ENCODE results near the gene GSX2.

GSX2 gene

GRCh38 chr4:54144199-54144598 is 44.2 kb downstream of the GSX2 start:
- ChIA-PET CTCF (no interaction called here), POLR2A (no interaction called here)
- TF ChIP-seq NFRKB (IDR thresholded peaks at IDR 0.05) (no peak), LEF1 (IDR thresholded peaks at IDR 0.05; ENCODE audit: borderline replicate concordance) (no peak), ARNT (IDR thresholded peaks at IDR 0.05) (no peak), FOXK2 (IDR thresholded peaks at IDR 0.05) (no peak), ZNF384 (IDR thresholded peaks at IDR 0.05) (no peak), FOXM1 (IDR thresholded peaks at IDR 0.05; ENCODE audit: borderline replicate concordance) (no peak)
- no peak for DNase-seq (ENCODE audit: extremely low spot score)

DNA sequence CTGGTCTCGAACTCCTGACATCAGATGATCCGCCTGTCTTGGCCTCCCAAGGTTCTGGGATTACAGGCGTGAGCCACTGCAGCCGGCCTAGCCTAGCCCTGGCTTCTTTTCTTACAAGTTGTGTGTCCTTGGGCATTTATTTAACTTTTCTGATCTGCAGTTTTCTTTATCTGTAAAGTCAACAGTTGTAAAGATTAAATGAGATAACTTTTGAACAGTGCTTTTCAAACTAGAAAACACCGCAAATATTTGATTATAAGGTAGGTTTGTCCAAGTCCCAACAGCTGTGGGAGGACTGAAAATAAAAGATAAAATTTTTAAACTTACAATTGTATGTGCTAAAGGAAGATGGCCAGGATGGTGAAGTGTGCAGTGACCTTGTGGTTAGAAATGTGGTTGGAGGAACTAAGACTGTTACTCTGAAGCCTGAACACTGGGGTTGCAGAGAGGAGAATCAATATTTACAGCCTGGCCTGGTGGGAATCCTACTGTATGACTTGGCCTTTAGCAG is 44.8 kb downstream of the GSX2 start:
- ChIA-PET CTCF (no interaction called here), POLR2A (no interaction called here)
- TF ChIP-seq BHLHE40 (IDR thresholded peaks at IDR 0.05; ENCODE audit: borderline replicate concordance) (no peak), FOXK2 (IDR thresholded peaks at IDR 0.05) (no peak), SP1 (IDR thresholded peaks at IDR 0.05) (no peak), HDGF (IDR thresholded peaks at IDR 0.05; ENCODE audit: borderline replicate concordance) (no peak), NFRKB (IDR thresholded peaks at IDR 0.05) (no peak), TARDBP (IDR thresholded peaks at IDR 0.05) (no peak), CTBP1 (IDR thresholded peaks at IDR 0.05; ENCODE audit: borderline replicate concordance) (no peak), FOXA1 (IDR thresholded peaks at IDR 0.05) (no peak), FOXM1 (IDR thresholded peaks at IDR 0.05; ENCODE audit: borderline replicate concordance) (no peak), SUZ12 (IDR thresholded peaks at IDR 0.05) (no peak), ELF4 (IDR thresholded peaks at IDR 0.05) (no peak), ZNF384 (IDR thresholded peaks at IDR 0.05) (no peak), L3MBTL2 (conservative IDR thresholded peaks at IDR 0.05) (no peak), LEF1 (IDR thresholded peaks at IDR 0.05; ENCODE audit: borderline replicate concordance) (no peak), ARNT (IDR thresholded peaks at IDR 0.05) (no peak)
- TF ChIP-seq, protein P1, sequence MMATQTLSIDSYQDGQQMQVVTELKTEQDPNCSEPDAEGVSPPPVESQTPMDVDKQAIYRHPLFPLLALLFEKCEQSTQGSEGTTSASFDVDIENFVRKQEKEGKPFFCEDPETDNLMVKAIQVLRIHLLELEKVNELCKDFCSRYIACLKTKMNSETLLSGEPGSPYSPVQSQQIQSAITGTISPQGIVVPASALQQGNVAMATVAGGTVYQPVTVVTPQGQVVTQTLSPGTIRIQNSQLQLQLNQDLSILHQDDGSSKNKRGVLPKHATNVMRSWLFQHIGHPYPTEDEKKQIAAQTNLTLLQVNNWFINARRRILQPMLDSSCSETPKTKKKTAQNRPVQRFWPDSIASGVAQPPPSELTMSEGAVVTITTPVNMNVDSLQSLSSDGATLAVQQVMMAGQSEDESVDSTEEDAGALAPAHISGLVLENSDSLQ (IDR thresholded peaks at IDR 0.05), result no peak
- DNase-seq (ENCODE audit: extremely low spot score), result no peak

DNA sequence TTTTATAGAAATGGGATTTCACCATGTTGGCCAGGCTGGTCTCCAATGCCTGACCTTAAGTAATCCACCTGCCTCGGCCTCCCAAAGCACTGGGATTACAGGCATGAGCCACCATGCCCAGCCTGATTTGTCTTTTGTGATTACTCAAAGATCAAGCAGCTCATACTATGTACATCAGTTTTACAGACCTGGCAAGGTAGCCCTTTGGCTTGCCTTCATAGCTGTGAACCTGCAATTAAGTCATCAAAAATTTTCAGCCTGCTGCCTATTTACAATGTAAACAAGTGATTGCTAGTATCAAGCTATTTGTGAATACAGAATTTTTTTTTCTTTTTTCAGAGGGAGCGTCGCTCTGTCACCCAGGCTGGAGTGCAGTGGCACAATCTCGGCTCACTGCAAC is 46.2 kb downstream of the GSX2 start:
- CTCF ChIA-PET, result no interaction called here
- POLR2A ChIA-PET, result no interaction called here

DNA sequence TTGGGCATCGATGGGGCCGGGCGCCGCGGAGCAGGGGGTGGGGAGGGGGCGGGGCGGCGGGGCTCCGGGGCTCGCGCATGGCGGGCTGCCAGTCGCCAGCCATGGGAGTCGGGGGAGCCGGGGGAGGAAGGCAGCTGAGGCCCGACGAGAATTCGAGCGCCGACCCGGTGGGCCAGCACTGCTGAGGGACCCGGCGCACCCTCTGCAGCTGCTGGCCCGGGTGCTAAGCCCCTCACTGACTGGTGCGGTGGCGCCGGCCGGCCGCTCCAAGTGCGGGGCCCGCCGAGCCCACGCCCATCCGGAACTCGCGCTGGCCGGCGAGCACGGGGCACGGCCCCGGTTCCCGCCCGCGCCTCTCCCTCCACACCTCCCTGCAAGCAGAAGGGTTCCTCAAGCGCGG is 49.4 kb downstream of the GSX2 start:
- DNase-seq (ENCODE audit: extremely low spot score), result no peak
- ChIA-PET POLR2A (no interaction called here), CTCF (no interaction called here)
- TF ChIP-seq L3MBTL2 (conservative IDR thresholded peaks at IDR 0.05), result no peak
- no peak for TF ChIP-seq LEF1 (IDR thresholded peaks at IDR 0.05; ENCODE audit: borderline replicate concordance)
- TF ChIP-seq SP1 (IDR thresholded peaks at IDR 0.05), result no peak
- TF ChIP-seq ZNF384 (IDR thresholded peaks at IDR 0.05), result no peak
- no peak for TF ChIP-seq NFRKB (IDR thresholded peaks at IDR 0.05)
- TF ChIP-seq FOXA1 (IDR thresholded peaks at IDR 0.05), result no peak
- TF ChIP-seq CTBP1 (IDR thresholded peaks at IDR 0.05; ENCODE audit: borderline replicate concordance), result no peak
- TF ChIP-seq HDGF (IDR thresholded peaks at IDR 0.05; ENCODE audit: borderline replicate concordance), result no peak
- TF ChIP-seq, protein P1 (IDR thresholded peaks at IDR 0.05), result no peak
- TF ChIP-seq SUZ12 (IDR thresholded peaks at IDR 0.05), result no peak
- TF ChIP-seq BHLHE40 (IDR thresholded peaks at IDR 0.05; ENCODE audit: borderline replicate concordance), result no peak
- TF ChIP-seq ELF4 (IDR thresholded peaks at IDR 0.05), result no peak
- TF ChIP-seq TARDBP (IDR thresholded peaks at IDR 0.05), result no peak
- no peak for TF ChIP-seq FOXM1 (IDR thresholded peaks at IDR 0.05; ENCODE audit: borderline replicate concordance)
- no peak for TF ChIP-seq ARNT (IDR thresholded peaks at IDR 0.05)
- no peak for TF ChIP-seq FOXK2 (IDR thresholded peaks at IDR 0.05)

More for the DNA sequence above, 46.2 kb downstream of the GSX2 start:
- TF ChIP-seq, protein P1 (IDR thresholded peaks at IDR 0.05), result no peak
- TF ChIP-seq ARNT (IDR thresholded peaks at IDR 0.05) (no peak), ELF4 (IDR thresholded peaks at IDR 0.05) (no peak), CTBP1 (IDR thresholded peaks at IDR 0.05; ENCODE audit: borderline replicate concordance) (no peak), SP1 (IDR thresholded peaks at IDR 0.05) (no peak)
- no peak for DNase-seq (ENCODE audit: extremely low spot score)

Data from HEK293T (cell line).